Neural cell (in vitro differentiated cells): ENCODE data around the gene ITPRID1. TPM values are rescaled to one million over a fixed set of nuclear protein-coding genes. Genes with fewer than 3 reads are reported as not detected.
A peak's percentile ranks its signal among the peaks of the same experiment; 100 is the strongest.
"Not testable (repeated sequence)": the region's sequence is repeated elsewhere in the genome, so short reads cannot be mapped to it uniquely, and the experiment has no call there.

Experiments
- H2AFZ ChIP-seq: fragments of 200-600, 300-800 bp; sonication (generic), shearing (Covaris generic); 2 replicates; pipeline ENCODE4 v1.6.0; 2014; ENCODE audit warnings: low read depth, mild to moderate bottlenecking, antibody characterized with exemption, low read length, moderate library complexity
- H3F3A ChIP-seq: fragments of 200-600 bp; shearing (Covaris generic); 2 replicates; pipeline ENCODE4 v1.6.1; 2016; ENCODE audit warnings: mild to moderate bottlenecking, moderate library complexity, mixed read lengths, antibody characterized with exemption, low read length; ENCODE audit not compliant: insufficient read depth, poor library complexity, severe bottlenecking
- H3K27ac ChIP-seq: fragments of 200-600, 300-800 bp; sonication (generic), shearing (Covaris generic); 2 replicates; pipeline ENCODE4 v1.5.1; 2014; ENCODE audit warnings: mild to moderate bottlenecking, low read length, moderate library complexity
- H3K27me3 ChIP-seq: fragments of 300-800, 200-600 bp; sonication (generic), shearing (Covaris generic); 2 replicates; pipeline ENCODE4 v1.6.0; 2014; ENCODE audit warnings: mild to moderate bottlenecking, low read depth, low read length, moderate library complexity; ENCODE audit not compliant: insufficient read depth
- H3K36me3 ChIP-seq: fragments of 300-800, 200-600 bp; sonication (generic), shearing (Covaris generic); 2 replicates; pipeline ENCODE4 v1.5.1; 2014; ENCODE audit warnings: mild to moderate bottlenecking, antibody characterized with exemption, low read length, moderate library complexity; ENCODE audit not compliant: insufficient read depth
- H3K4me2 ChIP-seq: fragments of 300-800, 200-600 bp; sonication (generic), shearing (Covaris generic); 2 replicates; pipeline ENCODE4 v1.6.0; 2014; ENCODE audit warnings: mild to moderate bottlenecking, low read length
- H3K4me3 ChIP-seq: fragments of 300-800, 200-600 bp; sonication (generic), shearing (Covaris generic); 2 replicates; pipeline ENCODE4 v1.5.1; 2014; ENCODE audit warnings: mild to moderate bottlenecking, low read length, moderate library complexity
- H3K79me2 ChIP-seq: fragments of 200-600 bp; shearing (Covaris generic); replicated peaks from 2 replicates; pipeline ENCODE4 v1.6.0; 2014; ENCODE audit warnings: mild to moderate bottlenecking, low read length, moderate library complexity; ENCODE audit not compliant: insufficient read depth
- H3K9ac ChIP-seq: fragments of 300-800, 200-600 bp; sonication (generic), shearing (Covaris generic); 2 replicates; pipeline ENCODE4 v1.6.1; 2016; ENCODE audit warnings: mild to moderate bottlenecking, low read length, mixed read lengths
- H3K9me2 ChIP-seq: fragments of 200-600 bp; shearing (Covaris generic); 2 replicates; pipeline ENCODE4 v1.6.1; 2016; ENCODE audit warnings: mild to moderate bottlenecking, low read length, mixed read lengths; ENCODE audit not compliant: insufficient read depth
- H3K9me3 ChIP-seq: fragments of 200-600, 300-800 bp; sonication (generic), shearing (Covaris generic); 2 replicates; pipeline ENCODE4 v1.6.1; 2016; ENCODE audit warnings: mild to moderate bottlenecking, mixed run types, low read length, moderate library complexity, mixed read lengths
- H4K20me1 ChIP-seq: fragments of 200-600 bp; shearing (Covaris generic); 2 replicates; pipeline ENCODE4 v1.6.1; 2016; ENCODE audit warnings: mild to moderate bottlenecking, mixed run types; ENCODE audit not compliant: insufficient read depth
- CTCF ChIP-seq: fragments of 450-650 bp; IDR thresholded peaks from 2 replicates; pipeline ENCODE4 v1.5.1; 2014; ENCODE audit warnings: antibody characterized with exemption, mild to moderate bottlenecking, moderate library complexity; ENCODE audit not compliant: poor library complexity, severe bottlenecking
- EP300 ChIP-seq: fragments of 450-650 bp; conservative IDR thresholded peaks from 2 replicates; pipeline ENCODE4 v1.6.1; 2014; ENCODE audit warnings: antibody characterized with exemption, mild to moderate bottlenecking, moderate library complexity; ENCODE audit not compliant: poor library complexity, severe bottlenecking
- EZH2 ChIP-seq: fragments of 200-600, 300-800 bp; shearing (Covaris generic), sonication (generic); IDR thresholded peaks from 2 replicates; pipeline ENCODE4 v1.6.1; 2014; ENCODE audit warnings: antibody characterized with exemption, low read length, borderline replicate concordance, mild to moderate bottlenecking; ENCODE audit not compliant: insufficient read depth, poor library complexity, severe bottlenecking
- MXI1 ChIP-seq: fragments of 450-650 bp; conservative IDR thresholded peaks from 2 replicates; pipeline ENCODE4 v1.6.1; 2014; ENCODE audit warnings: antibody characterized with exemption, mild to moderate bottlenecking; ENCODE audit not compliant: poor library complexity, severe bottlenecking
- POLR2AphosphoS5 ChIP-seq: IDR thresholded peaks from 2 replicates; pipeline ENCODE4 v1.6.1; 2012
- RAD21 ChIP-seq: fragments of 450-650 bp; conservative IDR thresholded peaks from 2 replicates; pipeline ENCODE4 v1.6.1; 2014; ENCODE audit warnings: antibody characterized with exemption, mild to moderate bottlenecking, moderate library complexity
- REST ChIP-seq: IDR thresholded peaks from 2 replicates; pipeline ENCODE4 v1.6.1; 2012; ENCODE audit warnings: borderline replicate concordance
- SMC3 ChIP-seq: fragments of 450-650 bp; conservative IDR thresholded peaks from 2 replicates; pipeline ENCODE4 v1.6.1; 2014; ENCODE audit warnings: antibody characterized with exemption, mild to moderate bottlenecking, moderate library complexity; ENCODE audit not compliant: poor library complexity
- TAF1 ChIP-seq: IDR thresholded peaks from 2 replicates; pipeline ENCODE4 v1.6.1; 2012; ENCODE audit warnings: low read depth
- polyA plus RNA-seq: library from polyadenylated mRNA; depleted of rRNA; stranded (reverse); fragments of >200 nt; gene quantifications from 2 replicates; pipeline ENCODE4 v1.2.3, GENCODE V29; 2014

ITPRID1 gene
- polyA plus RNA-seq, 1 donor from 2014 or later, result not detected

GRCh38 chr7:31465285-31465684, 48.6 kb upstream of the ITPRID1 start:
- no peak overlapping the region for H3K27ac ChIP-seq
- H3K27me3 ChIP-seq, result no peaks in the 10 kb centered on the region
- TF ChIP-seq EP300, result no peak
- no peak for TF ChIP-seq POLR2AphosphoS5
- TF ChIP-seq RAD21, result no peak
- TF ChIP-seq REST, result no peak
- no peak for TF ChIP-seq SMC3
- no peak for TF ChIP-seq CTCF
- no peaks in the 10 kb centered on the region for H4K20me1 ChIP-seq
- no peaks in the 10 kb centered on the region for H3K9me3 ChIP-seq
- no peaks in the 10 kb centered on the region for H3K79me2 ChIP-seq
- H3K36me3 ChIP-seq, result no peaks in the 10 kb centered on the region
- no peak overlapping the region for H3K9ac ChIP-seq
- no peaks in the 10 kb centered on the region for H3F3A ChIP-seq
- H3K9me2 ChIP-seq, result no peaks in the 10 kb centered on the region
- no peak overlapping the region for H3K4me2 ChIP-seq
- no peak overlapping the region for H3K4me3 ChIP-seq
- H2AFZ ChIP-seq, result no peak overlapping the region

- Histone ChIP-seq H3K4me3 (no peak overlapping the region), H3K36me3 (no peaks in the 10 kb centered on the region), H3K4me2 (no peak overlapping the region), H3K9me3 (no peaks in the 10 kb centered on the region), H3K9me2 (no peaks in the 10 kb centered on the region), H4K20me1 (no peaks in the 10 kb centered on the region), H2AFZ (no peak overlapping the region), H3K27me3 (no peaks in the 10 kb centered on the region), H3K27ac (no peak overlapping the region), H3K9ac (no peak overlapping the region), H3F3A (no peaks in the 10 kb centered on the region), H3K79me2 (no peaks in the 10 kb centered on the region)
- TF ChIP-seq EZH2, result no peak
- TF ChIP-seq SMC3, result no peak
- peak; percentile 77 for TF ChIP-seq EP300
- no peak for TF ChIP-seq CTCF
- no peak for TF ChIP-seq TAF1
- TF ChIP-seq REST, result peak; percentile 44
- TF ChIP-seq MXI1, result no peak
- TF ChIP-seq RAD21, result no peak
- TF ChIP-seq POLR2AphosphoS5, result peak; percentile 46
Observed at GRCh38 chr7:31466036-31466435, 47.9 kb upstream of the ITPRID1 start.

- not testable (repeated sequence) for H3K4me3 ChIP-seq, H3K36me3 ChIP-seq, H3K79me2 ChIP-seq, H3K9ac ChIP-seq, H3K27ac ChIP-seq, H3K9me2 ChIP-seq, H2AFZ ChIP-seq, H3K4me2 ChIP-seq, H3K9me3 ChIP-seq, H3K27me3 ChIP-seq, H4K20me1 ChIP-seq, H3F3A ChIP-seq
Observed at GRCh38 chr7:31470883-31471282, 43.0 kb upstream of the ITPRID1 start.
